Vagina (tissue), 2 donors: ENCODE results near the gene ACTL6B.

Experiments used
- CTCF ChIP-seq, 3 experiments: fragments of 450-650 bp in 2 of 3; fragments of 200-600 bp in 1 of 3; sonication (generic) in 1 of 3; IDR thresholded peaks; one replicate each; pipeline ENCODE4 v1.5.1; 2017 to 2019; ENCODE audit warnings: antibody characterized with exemption in 3 of 3, mild to moderate bottlenecking in 2 of 3, moderate library complexity in 2 of 3
- POLR2A ChIP-seq, 2 donors: fragments of 450-650 bp; IDR thresholded peaks; one replicate each; pipeline ENCODE4 v1.6.1; 2017; ENCODE audit warnings: antibody characterized with exemption in 2 of 2, mild to moderate bottlenecking in 2 of 2, moderate library complexity in 2 of 2
- POLR2AphosphoS5 ChIP-seq, 2 donors: sonication (generic); formaldehyde crosslinking; IDR thresholded peaks; one replicate each; pipeline ENCODE4 v1.9.0; 2017; ENCODE audit warnings: antibody characterized with exemption in 2 of 2, mild to moderate bottlenecking in 2 of 2, low read depth in 1 of 2; ENCODE audit not compliant: insufficient read depth in 1 of 2

GRCh38 chr7:100642534-100642907 is 13.7 kb downstream of the ACTL6B start:
- TF ChIP-seq POLR2A (IDR thresholded peaks at IDR 0.05), result no peak
- TF ChIP-seq CTCF (IDR thresholded peaks at IDR 0.05), result no peak
- TF ChIP-seq POLR2AphosphoS5 (IDR thresholded peaks at IDR 0.05; ENCODE audit: insufficient read depth in 1 of 2, low read depth in 1 of 2), result no peak
